Activated CD8-positive, alpha-beta memory T cell treated with anti-CD3 and anti-CD28 coated beads for 4 hours (primary cell): ENCODE data around the gene SCAMP2.

Source experiments
- DNase-seq, 2 donors: peaks; one replicate each; pipeline ENCODE4 v3.0.0-alpha.2; 2020; ENCODE audit warnings: low read depth in 2 of 2

Gene SCAMP2

GRCh38 chr15:74816624-74817369 lies 56.4 kb downstream of the SCAMP2 start:
- no peak for DNase-seq

GRCh38 chr15:74815961-74816360 lies 57.2 kb downstream of the SCAMP2 start:
- no peak for DNase-seq

- no peak for DNase-seq
Observed at GRCh38 chr15:74815121-74815934, 57.8 kb downstream of the SCAMP2 start.

GRCh38 chr15:74812533-74812932 lies 60.6 kb downstream of the SCAMP2 start, which contains the start of gene LMAN1L:
TSS of gene LMAN1L (plus strand) at chr15:74812835. CDS start at chr15:74812855, 20 bp downstream.
- DNase-seq, result no peak

- no peak for DNase-seq
Observed at GRCh38 chr15:74809956-74810355, 63.2 kb downstream of the SCAMP2 start.

GRCh38 chr15:74809242-74809641 lies 63.9 kb downstream of the SCAMP2 start:
- no peak for DNase-seq

- DNase-seq, result no peak
Observed at GRCh38 chr15:74808840-74809229, 64.3 kb downstream of the SCAMP2 start.

- no peak for DNase-seq
Observed at GRCh38 chr15:74808078-74808839, 64.9 kb downstream of the SCAMP2 start.

- DNase-seq, result no peak
Observed at GRCh38 chr15:74807282-74807681, 65.9 kb downstream of the SCAMP2 start.

- DNase-seq, result no peak
Observed at GRCh38 chr15:74804935-74805334, 68.2 kb downstream of the SCAMP2 start.

GRCh38 chr15:74802862-74803447 lies 70.2 kb downstream of the SCAMP2 start:
- DNase-seq, result no peak

- no peak for DNase-seq
Observed at GRCh38 chr15:74802290-74802689, 70.9 kb downstream of the SCAMP2 start.

- DNase-seq, result no peak
Observed at GRCh38 chr15:74801311-74801997, 71.7 kb downstream of the SCAMP2 start.

- DNase-seq, result no peak
Observed at GRCh38 chr15:74800559-74801094, 72.5 kb downstream of the SCAMP2 start.

GRCh38 chr15:74799856-74800558 lies 73.2 kb downstream of the SCAMP2 start:
- peak; percentile 67 to 72 for DNase-seq

GRCh38 chr15:74799255-74799855 lies 73.8 kb downstream of the SCAMP2 start:
- no peak for DNase-seq

GRCh38 chr15:74798388-74799254 lies 74.5 kb downstream of the SCAMP2 start:
- DNase-seq, result no peak

GRCh38 chr15:74795966-74796625 lies 77.1 kb downstream of the SCAMP2 start:
- DNase-seq, result no peak
